Fibroblast of the aortic adventitia (primary cell): ENCODE results near the gene C16orf87. TPM values are rescaled to one million over a fixed set of nuclear protein-coding genes. Genes with fewer than 3 reads are reported as not detected.

Experiments used
- DNase-seq: peaks from one replicate; pipeline ENCODE4 v3.0.0-alpha.2; 2010; ENCODE audit warnings: low read depth
- H3K4me3 ChIP-seq: 2 replicates; pipeline ENCODE4 v1.5.1; 2011; ENCODE audit warnings: low read depth, mild to moderate bottlenecking, control low read depth, low read length, moderate library complexity
- CTCF ChIP-seq: IDR thresholded peaks from 2 replicates; pipeline ENCODE4 v1.5.1; 2011; ENCODE audit warnings: mild to moderate bottlenecking, low read length, control low read depth, inconsistent platforms; ENCODE audit not compliant: insufficient read depth
- total RNA-seq: library from RNA; depleted of rRNA; stranded (reverse); fragments of >200 nt; gene quantifications from 2 replicates; pipeline ENCODE4 v1.2.3, GENCODE V29; 2012; ENCODE audit warnings: low replicate concordance

Gene C16orf87
- total RNA-seq, 1 donor, result 10.1 TPM

- no peak for TF ChIP-seq CTCF
- H3K4me3 ChIP-seq, result no peak overlapping the region
- DNase-seq, result no peak
Observed at GRCh38 chr16:46762583-46762982, 68.4 kb downstream of the C16orf87 start.

GRCh38 chr16:46759309-46759708 lies 71.7 kb downstream of the C16orf87 start:
- no peak overlapping the region for H3K4me3 ChIP-seq
- DNase-seq, result no peak
- no peak for TF ChIP-seq CTCF

- no peak for DNase-seq
- H3K4me3 ChIP-seq, result no peak overlapping the region
- no peak for TF ChIP-seq CTCF
Observed at GRCh38 chr16:46757339-46758050, 73.5 kb downstream of the C16orf87 start.

GRCh38 chr16:46756772-46757171 lies 74.2 kb downstream of the C16orf87 start:
- DNase-seq, result no peak
- H3K4me3 ChIP-seq, result no peak overlapping the region
- no peak for TF ChIP-seq CTCF

GRCh38 chr16:46753015-46753414 lies 78.0 kb downstream of the C16orf87 start:
- no peak for TF ChIP-seq CTCF
- no peak for DNase-seq
- H3K4me3 ChIP-seq, result no peak overlapping the region

GRCh38 chr16:46751381-46751780 lies 79.6 kb downstream of the C16orf87 start:
- no peak overlapping the region for H3K4me3 ChIP-seq
- TF ChIP-seq CTCF, result no peak
- no peak for DNase-seq
